ENCODE data around the gene SLC16A11.

The SLC16A11 gene

DNA sequence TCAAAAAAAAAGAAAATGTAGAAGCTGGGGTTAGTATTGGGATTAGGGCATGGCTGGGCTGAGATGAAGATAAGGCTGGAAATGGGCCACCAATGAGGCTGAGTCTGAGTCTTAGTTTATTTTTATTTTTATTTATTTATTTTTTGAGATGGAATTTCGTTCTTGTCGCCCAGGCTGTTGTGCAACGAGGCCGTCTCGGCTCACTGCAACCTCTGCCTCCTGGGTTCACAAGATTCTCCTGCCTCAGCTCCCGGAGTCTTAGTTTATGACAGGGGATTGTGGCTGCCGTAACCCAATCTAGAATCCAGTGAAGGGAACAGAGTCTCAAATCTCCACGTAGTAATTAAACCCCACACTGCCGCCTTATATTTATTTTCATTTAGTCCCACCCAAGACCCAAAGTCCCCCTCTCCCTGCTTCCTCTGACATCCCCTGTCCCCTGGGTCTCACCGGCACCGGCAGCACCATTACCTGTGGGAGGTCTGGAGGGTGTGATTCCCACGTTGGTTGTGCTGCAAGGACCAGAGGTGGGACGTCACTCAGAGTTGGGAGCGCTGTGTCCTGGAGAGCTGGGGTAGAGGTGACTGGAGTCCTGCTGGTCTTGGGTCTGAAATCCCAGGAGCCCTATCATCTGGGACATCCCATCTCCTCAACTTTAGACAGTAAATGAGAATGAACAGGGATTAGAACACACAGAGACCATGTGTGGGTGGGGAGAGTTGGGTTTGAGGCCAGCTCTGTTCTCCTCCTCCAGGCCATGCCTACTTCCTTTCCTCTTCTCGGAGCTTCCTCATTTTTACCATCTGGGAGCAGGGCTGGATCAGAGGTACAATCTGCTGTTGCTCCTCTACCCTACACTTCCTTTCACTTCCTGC, 35.9 kb upstream of the SLC16A11 start, which contains the start of gene CLEC10A:
Gene CLEC10A (minus strand): TSS at position 671 of the 875 bp plus-strand sequence. CDS start 1,439 bp downstream, outside the sequence.
- TF ChIP-seq, protein P1, sequence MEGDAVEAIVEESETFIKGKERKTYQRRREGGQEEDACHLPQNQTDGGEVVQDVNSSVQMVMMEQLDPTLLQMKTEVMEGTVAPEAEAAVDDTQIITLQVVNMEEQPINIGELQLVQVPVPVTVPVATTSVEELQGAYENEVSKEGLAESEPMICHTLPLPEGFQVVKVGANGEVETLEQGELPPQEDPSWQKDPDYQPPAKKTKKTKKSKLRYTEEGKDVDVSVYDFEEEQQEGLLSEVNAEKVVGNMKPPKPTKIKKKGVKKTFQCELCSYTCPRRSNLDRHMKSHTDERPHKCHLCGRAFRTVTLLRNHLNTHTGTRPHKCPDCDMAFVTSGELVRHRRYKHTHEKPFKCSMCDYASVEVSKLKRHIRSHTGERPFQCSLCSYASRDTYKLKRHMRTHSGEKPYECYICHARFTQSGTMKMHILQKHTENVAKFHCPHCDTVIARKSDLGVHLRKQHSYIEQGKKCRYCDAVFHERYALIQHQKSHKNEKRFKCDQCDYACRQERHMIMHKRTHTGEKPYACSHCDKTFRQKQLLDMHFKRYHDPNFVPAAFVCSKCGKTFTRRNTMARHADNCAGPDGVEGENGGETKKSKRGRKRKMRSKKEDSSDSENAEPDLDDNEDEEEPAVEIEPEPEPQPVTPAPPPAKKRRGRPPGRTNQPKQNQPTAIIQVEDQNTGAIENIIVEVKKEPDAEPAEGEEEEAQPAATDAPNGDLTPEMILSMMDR (conservative IDR thresholded peaks at IDR 0.05; ENCODE audit: low read depth, low read length) = no peak
- no peak for DNase-seq (ENCODE audit: low read depth)
- no peak within 1 kb of the TSS for H3K4me3 ChIP-seq (ENCODE audit: low read length)

DNA sequence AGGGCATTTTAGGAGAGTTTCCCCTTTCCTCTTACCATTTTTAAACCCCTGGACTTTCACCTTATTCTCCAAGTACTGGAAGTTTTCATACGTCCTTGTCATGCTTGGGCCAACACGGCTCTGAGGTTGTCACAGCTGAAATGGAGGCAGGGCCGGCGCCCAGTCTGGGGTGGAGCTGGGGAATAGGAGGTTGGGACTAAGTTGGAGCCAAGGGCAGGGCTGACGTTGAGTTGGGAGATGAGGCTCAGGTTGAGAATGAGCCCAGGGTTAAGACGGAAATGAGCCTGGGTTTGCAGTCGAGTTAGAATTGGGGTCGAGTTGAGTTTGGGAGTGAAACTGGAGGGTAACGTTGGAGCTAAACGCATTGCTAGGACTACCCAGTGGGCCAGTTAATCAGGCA, 34.8 kb upstream of the SLC16A11 start:
- DNase-seq (ENCODE audit: low read depth) = no peak
- H3K4me3 ChIP-seq (ENCODE audit: low read length) = no peak overlapping the region
- TF ChIP-seq, protein P1 (conservative IDR thresholded peaks at IDR 0.05; ENCODE audit: low read depth, low read length) = no peak

DNA sequence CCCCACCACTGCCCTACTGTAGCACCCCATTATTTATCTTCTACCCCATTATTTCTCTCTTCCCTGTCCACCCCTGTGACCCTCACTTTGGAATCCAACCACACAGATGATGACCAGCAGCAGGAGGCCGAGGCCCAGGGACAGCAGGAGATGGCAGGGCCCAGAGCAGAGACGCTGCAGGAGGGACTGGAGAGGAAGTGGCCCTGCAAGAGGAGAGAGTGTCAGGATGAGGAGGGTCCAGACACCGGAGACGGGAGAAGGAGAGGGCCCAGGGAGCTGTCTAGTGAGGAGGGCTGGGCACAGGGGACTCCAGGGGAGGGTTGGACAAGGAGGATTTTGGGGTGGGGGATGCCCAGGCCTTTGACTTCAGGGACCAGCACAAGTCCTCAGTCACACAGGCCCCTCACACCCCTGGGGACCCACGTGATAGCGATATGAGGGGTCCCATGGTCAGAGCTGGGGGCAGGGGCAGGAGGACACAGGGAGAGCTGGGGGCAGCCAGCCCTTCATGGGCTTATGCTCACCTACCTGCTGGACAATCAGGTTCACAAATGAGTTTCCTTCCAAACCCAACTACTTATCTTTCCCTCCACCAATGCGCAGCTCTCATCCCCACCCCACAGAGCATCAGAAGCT, 34.1 kb upstream of the SLC16A11 start:
- H3K4me3 ChIP-seq (ENCODE audit: low read length) = no peak overlapping the region
- TF ChIP-seq, protein P1 (conservative IDR thresholded peaks at IDR 0.05; ENCODE audit: low read depth, low read length) = no peak
- DNase-seq (ENCODE audit: low read depth) = no peak

DNA sequence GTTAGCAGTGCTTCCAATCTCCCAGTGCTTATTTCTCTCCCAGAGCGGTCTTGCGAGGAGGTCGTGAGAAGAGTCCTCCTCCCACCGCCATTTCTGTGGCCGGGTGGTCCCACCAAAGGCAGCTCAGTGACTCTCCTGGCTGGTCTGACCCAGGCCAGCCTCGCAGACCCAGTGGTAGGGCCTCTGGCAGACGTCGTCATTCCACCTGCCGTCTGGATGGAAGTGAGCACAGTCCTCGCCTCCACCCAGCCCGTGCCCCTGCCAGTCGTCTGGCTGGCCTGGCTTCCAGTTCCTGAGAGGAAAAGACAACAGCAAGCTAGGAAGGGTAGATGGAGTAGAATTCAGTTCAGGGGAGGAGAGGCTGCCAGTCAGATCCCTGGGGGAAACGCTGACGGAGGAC, 31.0 kb upstream of the SLC16A11 start:
- TF ChIP-seq, protein P1 (conservative IDR thresholded peaks at IDR 0.05; ENCODE audit: low read depth, low read length) = no peak
- H3K4me3 ChIP-seq (ENCODE audit: low read length) = no peak overlapping the region
- DNase-seq (ENCODE audit: low read depth) = no peak

DNA sequence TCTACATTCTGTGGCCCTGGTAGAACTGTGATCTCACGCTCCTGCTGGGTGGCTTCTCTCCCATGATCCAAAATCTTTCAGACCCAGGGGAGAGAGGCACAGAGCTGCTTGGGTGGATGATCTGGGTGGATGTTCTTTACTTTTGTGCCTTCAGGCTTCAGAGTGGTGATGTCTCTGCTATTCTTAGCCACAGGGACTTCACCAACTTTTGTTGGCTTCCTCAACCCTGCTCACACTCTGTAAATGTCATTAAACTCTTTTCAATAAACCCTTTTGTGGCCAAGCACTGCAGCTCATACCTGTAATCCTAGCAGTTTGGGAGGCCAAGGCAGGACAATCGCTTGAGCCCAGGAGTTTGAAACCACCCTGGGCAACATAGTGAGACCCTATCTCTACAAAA, 28.5 kb upstream of the SLC16A11 start:
- DNase-seq (ENCODE audit: low read depth) = no peak
- no peak overlapping the region for H3K4me3 ChIP-seq (ENCODE audit: low read length)
- TF ChIP-seq, protein P1 (conservative IDR thresholded peaks at IDR 0.05; ENCODE audit: low read depth, low read length) = no peak

DNA sequence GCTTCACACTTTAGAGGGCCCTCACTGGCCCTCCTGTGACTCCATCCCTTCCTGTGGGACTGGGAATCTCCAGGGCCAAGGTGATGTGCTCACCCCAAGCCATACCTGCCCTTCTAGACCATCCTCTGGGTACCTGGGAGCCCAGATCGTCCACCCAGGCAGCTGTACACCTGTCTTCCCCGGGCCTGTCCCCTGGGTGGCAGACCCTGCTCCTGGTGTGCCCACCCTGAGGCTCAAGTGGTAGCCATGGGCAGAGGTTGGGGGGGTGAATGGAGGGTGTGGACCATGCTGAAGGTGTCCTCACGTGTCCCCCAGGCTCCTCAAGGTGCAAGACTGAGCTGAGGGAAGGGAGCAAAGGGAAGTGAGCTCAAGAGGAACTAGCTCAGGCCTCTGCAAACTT, 26.8 kb upstream of the SLC16A11 start:
- H3K4me3 ChIP-seq (ENCODE audit: low read length) = no peak overlapping the region
- TF ChIP-seq, protein P1 (conservative IDR thresholded peaks at IDR 0.05; ENCODE audit: low read depth, low read length) = no peak
- DNase-seq (ENCODE audit: low read depth) = no peak
